HepG2 (cell line): ENCODE measurements around the gene ETFB.

Experiments
- HOMEZ ChIP-seq: IDR thresholded peaks from 2 replicates; pipeline ENCODE4 v1.6.1; 2016; ENCODE audit warnings: low read depth
- RBM22 ChIP-seq: fragments of 200-400 bp; formaldehyde crosslinking; optimal IDR thresholded peaks from 2 replicates; pipeline ENCODE3; 2017; ENCODE audit warnings: mild to moderate bottlenecking, low read length, moderate library complexity
- REST ChIP-seq, 2 experiments: IDR thresholded peaks; 2 replicates each; pipeline ENCODE4 v1.6.1; 2011 to 2012; ENCODE audit warnings: low read length in 2 of 2, borderline replicate concordance in 1 of 2, low read depth in 1 of 2, mild to moderate bottlenecking in 1 of 2, moderate library complexity in 1 of 2
- ZNF589 ChIP-seq: sonication (generic); formaldehyde crosslinking; conservative IDR thresholded peaks from 2 replicates; pipeline ENCODE4 v1.8.0; 2022; ENCODE audit warnings: mild to moderate bottlenecking, moderate library complexity, missing genetic modification reagents

- no peak for TF ChIP-seq ZNF589 (CRISPR knock-in tag)
- TF ChIP-seq HOMEZ (CRISPR knock-in tag) = no peak
- no peak for TF ChIP-seq RBM22
- TF ChIP-seq REST (IDR thresholded peaks at IDR 0.05; ENCODE audit: borderline replicate concordance in 1 of 2, low read depth in 1 of 2, low read length in 2 of 2) = no peak
Measured at GRCh38 chr19:51339313-51339686, 26.9 kb downstream of the ETFB start.
